DND-41 (cell line): Measurements from ENCODE around the gene PLEKHG1.

Source experiments
- EZH2 ChIP-seq: IDR thresholded peaks from 3 replicates; pipeline ENCODE4 v1.6.1; 2012; ENCODE audit warnings: borderline replicate concordance, low read depth, mild to moderate bottlenecking, moderate library complexity, low read length, inconsistent platforms; ENCODE audit not compliant: severe bottlenecking
- TF ChIP-seq, protein P1 (sequence below): IDR thresholded peaks from 2 replicates; pipeline ENCODE4 v1.5.1; 2012; ENCODE audit warnings: borderline replicate concordance, low read length, moderate library complexity, mild to moderate bottlenecking; ENCODE audit not compliant: poor library complexity, severe bottlenecking; ENCODE audit errors: extremely low read depth

DNA sequence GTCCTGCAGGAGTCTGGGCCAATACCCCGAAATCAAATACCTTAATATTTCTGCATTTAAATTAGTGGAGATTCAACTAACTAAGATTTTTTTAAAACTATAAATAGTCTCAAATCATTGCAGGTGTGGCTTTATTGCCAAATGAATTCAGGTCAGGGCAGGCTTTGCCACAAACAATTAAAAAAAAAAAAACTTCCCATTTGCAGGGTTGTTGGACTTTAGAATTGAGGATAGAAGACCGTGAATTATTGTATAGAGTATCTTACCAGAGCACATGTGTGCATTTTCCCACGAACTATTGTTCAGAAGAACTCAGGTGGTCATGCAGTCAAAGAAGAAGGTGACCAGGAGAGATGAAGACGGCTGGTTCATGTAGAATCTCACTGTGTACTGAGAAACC, 6.6 kb upstream of the PLEKHG1 start:
- TF ChIP-seq, protein P1, sequence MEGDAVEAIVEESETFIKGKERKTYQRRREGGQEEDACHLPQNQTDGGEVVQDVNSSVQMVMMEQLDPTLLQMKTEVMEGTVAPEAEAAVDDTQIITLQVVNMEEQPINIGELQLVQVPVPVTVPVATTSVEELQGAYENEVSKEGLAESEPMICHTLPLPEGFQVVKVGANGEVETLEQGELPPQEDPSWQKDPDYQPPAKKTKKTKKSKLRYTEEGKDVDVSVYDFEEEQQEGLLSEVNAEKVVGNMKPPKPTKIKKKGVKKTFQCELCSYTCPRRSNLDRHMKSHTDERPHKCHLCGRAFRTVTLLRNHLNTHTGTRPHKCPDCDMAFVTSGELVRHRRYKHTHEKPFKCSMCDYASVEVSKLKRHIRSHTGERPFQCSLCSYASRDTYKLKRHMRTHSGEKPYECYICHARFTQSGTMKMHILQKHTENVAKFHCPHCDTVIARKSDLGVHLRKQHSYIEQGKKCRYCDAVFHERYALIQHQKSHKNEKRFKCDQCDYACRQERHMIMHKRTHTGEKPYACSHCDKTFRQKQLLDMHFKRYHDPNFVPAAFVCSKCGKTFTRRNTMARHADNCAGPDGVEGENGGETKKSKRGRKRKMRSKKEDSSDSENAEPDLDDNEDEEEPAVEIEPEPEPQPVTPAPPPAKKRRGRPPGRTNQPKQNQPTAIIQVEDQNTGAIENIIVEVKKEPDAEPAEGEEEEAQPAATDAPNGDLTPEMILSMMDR = no peak
- no peak for TF ChIP-seq EZH2
